Activated CD4-positive, CD25-positive, alpha-beta regulatory T cell (primary cell): ENCODE measurements around the gene AAMP.
"Not testable (repeated sequence)": the region's sequence is repeated elsewhere in the genome, so short reads cannot be mapped to it uniquely, and the experiment has no call there.

Experiments
- DNase-seq, 4 experiments: peaks; one replicate each; lab custom pipeline; 2025; lab: John Stamatoyannopoulos, UW

AAMP gene

GRCh38 chr2:218275371-218276072, 5.6 kb upstream of the AAMP start:
- DNase-seq: no peak

- no peak for DNase-seq
Observed at GRCh38 chr2:218274586-218274985, 4.6 kb upstream of the AAMP start.

- DNase-seq: no peak
Observed at GRCh38 chr2:218273908-218274249, 3.9 kb upstream of the AAMP start.

- DNase-seq: not testable (repeated sequence)
Observed at GRCh38 chr2:218273214-218273907, 3.4 kb upstream of the AAMP start.

- DNase-seq: peak; percentile 40 to 66 (median 58)
Observed at GRCh38 chr2:218272531-218273212, 2.7 kb upstream of the AAMP start.

GRCh38 chr2:218271865-218272530, 2.1 kb upstream of the AAMP start:
- no peak for DNase-seq

GRCh38 chr2:218271487-218271797, 1.5 kb upstream of the AAMP start:
- no peak for DNase-seq

GRCh38 chr2:218270721-218271486, 967 bp upstream of the AAMP start:
- no peak for DNase-seq

GRCh38 chr2:218267259-218267658, 2.7 kb downstream of the AAMP start:
- DNase-seq: no peak

- no peak for DNase-seq
Observed at GRCh38 chr2:218266316-218266979, 3.5 kb downstream of the AAMP start.

- no peak for DNase-seq
Observed at GRCh38 chr2:218265626-218266025, 4.3 kb downstream of the AAMP start.

GRCh38 chr2:218264773-218265561, 5.0 kb downstream of the AAMP start:
- no peak for DNase-seq

- no peak for DNase-seq
Observed at GRCh38 chr2:218263817-218264641, 5.9 kb downstream of the AAMP start.

GRCh38 chr2:218262631-218263586, 7.0 kb downstream of the AAMP start:
- DNase-seq: no peak

- DNase-seq: no peak
Observed at GRCh38 chr2:218262237-218262600, 7.7 kb downstream of the AAMP start.

- DNase-seq: no peak
Observed at GRCh38 chr2:218261423-218262236, 8.3 kb downstream of the AAMP start.

- no peak for DNase-seq
Observed at GRCh38 chr2:218260742-218261422, 9.1 kb downstream of the AAMP start, which contains the start of gene GPBAR1. TSS of gene GPBAR1 (plus strand) at chr2:218261015. CDS start at chr2:218262725, 1,710 bp downstream.
